Trophoblast cell (in vitro differentiated cells and primary cell): ENCODE results near the gene DNAH5.

Experiments used
- DNase-seq, 2 donors: peaks; one replicate each; pipeline ENCODE4 v3.0.0-alpha.2; 2016
- H2AFZ ChIP-seq: 2 replicates; pipeline ENCODE4 v1.6.1; 2013; ENCODE audit warnings: low read length, moderate library complexity, mild to moderate bottlenecking; ENCODE audit not compliant: insufficient read depth, poor library complexity
- H2AK5ac ChIP-seq: 2 replicates; pipeline ENCODE4 v1.6.1; 2013; ENCODE audit warnings: mild to moderate bottlenecking, low read length
- H2BK120ac ChIP-seq: 2 replicates; pipeline ENCODE4 v1.6.1; 2013; ENCODE audit warnings: low read length, mild to moderate bottlenecking, moderate library complexity; ENCODE audit not compliant: insufficient read depth, poor library complexity
- H2BK12ac ChIP-seq: 2 replicates; pipeline ENCODE4 v1.6.1; 2013; ENCODE audit warnings: mild to moderate bottlenecking, low read length, moderate library complexity
- H2BK5ac ChIP-seq: 2 replicates; pipeline ENCODE4 v1.6.1; 2013; ENCODE audit warnings: low read length, low read depth, moderate library complexity, mild to moderate bottlenecking; ENCODE audit not compliant: poor library complexity
- H3K14ac ChIP-seq: 2 replicates; pipeline ENCODE4 v1.6.1; 2013; ENCODE audit warnings: mild to moderate bottlenecking, low read length
- H3K18ac ChIP-seq: 2 replicates; pipeline ENCODE4 v1.6.1; 2013; ENCODE audit warnings: mild to moderate bottlenecking, low read length
- H3K23ac ChIP-seq: 2 replicates; pipeline ENCODE4 v1.6.1; 2013; ENCODE audit warnings: low read length
- H3K27ac ChIP-seq: 2 replicates; pipeline ENCODE4 v1.5.1; 2013; ENCODE audit warnings: low read depth, mild to moderate bottlenecking, inconsistent platforms, low read length, moderate library complexity
- H3K27me3 ChIP-seq: 2 replicates; pipeline ENCODE4 v1.6.1; 2013; ENCODE audit warnings: inconsistent platforms, mild to moderate bottlenecking, low read length, moderate library complexity; ENCODE audit not compliant: insufficient read depth
- H3K36me3 ChIP-seq, 2 experiments: 1 replicate in 1 of 2; 2 replicates in 1 of 2; pipeline ENCODE4 v1.6.1; 2013; ENCODE audit warnings: low read length in 2 of 2, mild to moderate bottlenecking in 2 of 2, moderate library complexity in 1 of 2; ENCODE audit not compliant: insufficient read depth in 2 of 2, control insufficient read depth in 1 of 2
- H3K4ac ChIP-seq: 2 replicates; pipeline ENCODE4 v1.6.1; 2013; ENCODE audit warnings: low read depth, mild to moderate bottlenecking, low read length, moderate library complexity
- H3K4me1 ChIP-seq, 2 experiments: 1 replicate in 1 of 2; 2 replicates in 1 of 2; pipeline ENCODE4 v1.6.1; 2013; ENCODE audit warnings: low read length in 2 of 2, mild to moderate bottlenecking in 2 of 2, moderate library complexity in 1 of 2; ENCODE audit not compliant: insufficient read depth in 2 of 2, control insufficient read depth in 1 of 2
- H3K4me2 ChIP-seq: 2 replicates; pipeline ENCODE4 v1.6.1; 2013; ENCODE audit warnings: inconsistent platforms, mild to moderate bottlenecking, low read length, moderate library complexity
- H3K4me3 ChIP-seq: 2 replicates; pipeline ENCODE4 v1.5.1; 2013; ENCODE audit warnings: mild to moderate bottlenecking, low read depth, low read length, inconsistent platforms
- H3K79me1 ChIP-seq: one replicate; pipeline ENCODE4 v1.6.1; 2013; ENCODE audit warnings: low read length
- H3K79me2 ChIP-seq: 2 replicates; pipeline ENCODE4 v1.6.1; 2013; ENCODE audit warnings: low read length, mild to moderate bottlenecking; ENCODE audit not compliant: control insufficient read depth, insufficient read depth, poor library complexity
- H3K9ac ChIP-seq: 2 replicates; pipeline ENCODE4 v1.6.1; 2013; ENCODE audit warnings: mild to moderate bottlenecking, low read length
- H3K9me3 ChIP-seq: 2 replicates; pipeline ENCODE4 v1.6.1; 2013; ENCODE audit warnings: low read depth, mild to moderate bottlenecking, control low read depth, inconsistent platforms, low read length; ENCODE audit not compliant: insufficient read depth
- H4K12ac ChIP-seq: 2 replicates; pipeline ENCODE4 v1.6.1; 2013; ENCODE audit warnings: low read depth, mild to moderate bottlenecking, low read length, moderate library complexity
- H4K8ac ChIP-seq: 2 replicates; pipeline ENCODE4 v1.6.1; 2013; ENCODE audit warnings: low read depth, mild to moderate bottlenecking, low read length, moderate library complexity
- H4K91ac ChIP-seq: one replicate; pipeline ENCODE4 v1.6.1; 2013; ENCODE audit warnings: low read depth, mild to moderate bottlenecking, low read length, moderate library complexity
- WGBS: extraction: QIAGEN DNeasy Blood & Tissue Kit; methylation state at CpG from one replicate; pipeline ENCODE4 v1.1.7; 2013; ENCODE audit warnings: missing lambda C conversion rate; ENCODE audit not compliant: insufficient read length, insufficient coverage; ENCODE audit errors: extremely low coverage; 5-methylcytosine and 5-hydroxymethylcytosine counted together

DNAH5 gene

GRCh38 chr5:13941468-13941867 lies 3.0 kb downstream of the DNAH5 start:
- WGBS: no CpG with 5 or more reads among the region's 3 CpGs
- no peaks in the 10 kb centered on the region for H3K9me3 ChIP-seq
- H3K36me3 ChIP-seq: no peaks in the 10 kb centered on the region
- H4K91ac ChIP-seq: no peak overlapping the region
- no peak overlapping the region for H2BK12ac ChIP-seq
- no peak overlapping the region for H3K4me3 ChIP-seq
- H3K27ac ChIP-seq: no peak overlapping the region
- H2AFZ ChIP-seq: no peak overlapping the region
- H3K4me2 ChIP-seq: no peak overlapping the region
- H2AK5ac ChIP-seq: no peak overlapping the region
- no peak overlapping the region for H3K9ac ChIP-seq
- no peak overlapping the region for H2BK5ac ChIP-seq
- H4K12ac ChIP-seq: no peak overlapping the region
- H3K18ac ChIP-seq: no peak overlapping the region
- no peak for DNase-seq
- no peaks in the 10 kb centered on the region for H3K27me3 ChIP-seq
- no peaks in the 10 kb centered on the region for H3K79me1 ChIP-seq
- H3K79me2 ChIP-seq: no peaks in the 10 kb centered on the region
- H3K23ac ChIP-seq: no peak overlapping the region
- no peak overlapping the region for H3K4ac ChIP-seq
- no peak overlapping the region for H3K14ac ChIP-seq
- H4K8ac ChIP-seq: no peak overlapping the region
- peaks cover 6 to 7% of the 10 kb centered on the region in 2 experiments for H3K4me1 ChIP-seq
- no peak overlapping the region for H2BK120ac ChIP-seq

GRCh38 chr5:13939638-13940037 lies 4.8 kb downstream of the DNAH5 start:
- Histone ChIP-seq H2BK120ac (no peak overlapping the region), H3K4me2 (no peak overlapping the region), H3K9me3 (no peaks in the 10 kb centered on the region), H2AK5ac (no peak overlapping the region), H3K4ac (no peak overlapping the region), H2BK12ac (no peak overlapping the region), H2BK5ac (no peak overlapping the region), H3K27ac (no peak overlapping the region), H3K27me3 (no peaks in the 10 kb centered on the region), H3K79me2 (no peaks in the 10 kb centered on the region), H3K18ac (no peak overlapping the region), H3K4me3 (no peak overlapping the region), H2AFZ (no peak overlapping the region), H3K14ac (no peak overlapping the region), H3K23ac (no peak overlapping the region), H3K4me1 (no peaks in the 10 kb centered on the region), H3K9ac (no peak overlapping the region), H4K8ac (no peak overlapping the region), H4K12ac (no peak overlapping the region), H3K36me3 (no peaks in the 10 kb centered on the region), H3K79me1 (no peaks in the 10 kb centered on the region), H4K91ac (no peak overlapping the region)
- WGBS: no CpG with 5 or more reads among the region's 8 CpGs
- DNase-seq: no peak

GRCh38 chr5:13934921-13935320 lies 9.6 kb downstream of the DNAH5 start:
- Histone ChIP-seq H2AK5ac (no peak overlapping the region), H3K79me1 (no peaks in the 10 kb centered on the region), H4K8ac (no peak overlapping the region), H3K9me3 (no peaks in the 10 kb centered on the region), H3K4me2 (no peak overlapping the region), H3K36me3 (no peaks in the 10 kb centered on the region), H3K14ac (no peak overlapping the region), H2BK12ac (no peak overlapping the region), H3K27me3 (no peaks in the 10 kb centered on the region), H2AFZ (no peak overlapping the region), H4K12ac (no peak overlapping the region), H3K18ac (no peak overlapping the region), H2BK120ac (no peak overlapping the region), H2BK5ac (no peak overlapping the region), H3K23ac (no peak overlapping the region), H3K4ac (no peak overlapping the region), H4K91ac (no peak overlapping the region), H3K9ac (no peak overlapping the region), H3K27ac (no peak overlapping the region), H3K4me3 (no peak overlapping the region), H3K79me2 (no peaks in the 10 kb centered on the region), H3K4me1 (no peaks in the 10 kb centered on the region)
- no CpG with 5 or more reads among the region's 1 CpG for WGBS
- no peak for DNase-seq

GRCh38 chr5:13934125-13934524 lies 10.4 kb downstream of the DNAH5 start:
- Histone ChIP-seq H2AK5ac (no peak overlapping the region), H3K4ac (no peak overlapping the region), H2BK12ac (no peak overlapping the region), H3K4me1 (no peaks in the 10 kb centered on the region), H4K12ac (no peak overlapping the region), H3K4me3 (no peak overlapping the region), H2BK5ac (no peak overlapping the region), H3K9me3 (no peaks in the 10 kb centered on the region), H3K14ac (no peak overlapping the region), H2BK120ac (no peak overlapping the region), H3K79me1 (no peaks in the 10 kb centered on the region), H3K79me2 (no peaks in the 10 kb centered on the region), H3K23ac (no peak overlapping the region), H4K91ac (no peak overlapping the region), H3K18ac (no peak overlapping the region), H3K27ac (no peak overlapping the region), H3K36me3 (no peaks in the 10 kb centered on the region), H3K4me2 (no peak overlapping the region), H3K27me3 (no peaks in the 10 kb centered on the region), H4K8ac (no peak overlapping the region), H3K9ac (no peak overlapping the region), H2AFZ (no peak overlapping the region)
- no peak for DNase-seq
- WGBS: no CpG with 5 or more reads among the region's 2 CpGs
